NCI-H187 (cell line): ENCODE results near the gene BNC2.

Experiments
- DNase-seq, 2 experiments: peaks; one replicate each; lab custom pipeline; 2025; lab: John Stamatoyannopoulos, UW

BNC2 gene

DNA sequence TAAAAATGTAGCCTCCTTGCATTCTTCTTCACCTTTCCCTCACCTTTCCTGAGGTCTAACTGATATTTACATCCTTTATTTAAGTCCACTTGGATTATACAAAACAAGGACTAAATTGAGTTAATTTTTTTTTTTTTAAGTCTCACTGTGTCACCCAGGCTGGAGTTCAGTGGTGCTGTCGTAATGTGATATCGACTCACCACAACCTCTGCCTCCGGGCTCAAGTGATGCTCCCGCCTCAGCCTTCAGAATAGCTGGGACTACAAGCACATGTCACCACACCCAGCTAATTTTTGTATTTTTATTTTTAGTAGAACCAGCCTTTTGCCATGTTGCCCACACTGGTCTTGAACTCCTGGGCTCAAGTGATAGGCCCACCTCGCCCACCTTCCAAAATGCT lies 195.3 kb downstream of the BNC2 start:
- no peak for DNase-seq

DNA sequence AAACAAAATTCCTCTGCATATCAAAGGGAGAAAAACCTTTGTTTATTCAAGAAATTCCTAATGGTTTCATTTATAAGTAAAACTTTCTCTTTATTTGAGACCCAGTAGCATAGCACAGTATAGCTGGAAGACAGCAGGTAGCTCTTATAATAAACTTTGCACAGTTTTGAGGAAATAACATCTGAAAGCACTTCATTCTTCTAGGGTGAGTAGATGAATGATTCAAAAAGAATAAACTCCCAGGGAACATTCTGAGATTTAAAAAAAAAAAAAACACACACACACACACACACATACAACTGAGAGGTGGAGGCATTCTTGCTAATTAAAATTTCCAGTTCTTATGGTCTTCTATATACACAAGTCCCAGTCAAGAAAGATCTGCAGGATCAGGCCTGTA lies 197.3 kb downstream of the BNC2 start:
- no peak for DNase-seq

DNA sequence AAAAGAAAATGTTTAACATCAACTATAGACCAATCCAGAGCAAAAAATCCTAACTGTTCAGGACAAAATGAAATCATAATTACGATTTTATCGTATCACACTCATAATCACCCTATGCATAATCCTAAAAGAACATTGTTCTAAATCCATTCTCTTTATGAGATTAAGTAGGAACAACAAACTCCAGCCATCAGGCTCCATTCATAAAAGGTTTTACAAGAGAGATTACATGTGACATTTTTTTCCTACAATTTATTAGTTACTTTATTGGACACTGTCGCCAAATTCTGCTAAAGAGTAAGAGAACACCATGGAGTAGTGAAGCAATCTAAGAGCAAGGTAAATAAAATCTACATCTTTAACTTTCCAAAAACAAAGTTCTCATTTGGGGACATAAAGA lies 198.0 kb downstream of the BNC2 start:
- DNase-seq: no peak

DNA sequence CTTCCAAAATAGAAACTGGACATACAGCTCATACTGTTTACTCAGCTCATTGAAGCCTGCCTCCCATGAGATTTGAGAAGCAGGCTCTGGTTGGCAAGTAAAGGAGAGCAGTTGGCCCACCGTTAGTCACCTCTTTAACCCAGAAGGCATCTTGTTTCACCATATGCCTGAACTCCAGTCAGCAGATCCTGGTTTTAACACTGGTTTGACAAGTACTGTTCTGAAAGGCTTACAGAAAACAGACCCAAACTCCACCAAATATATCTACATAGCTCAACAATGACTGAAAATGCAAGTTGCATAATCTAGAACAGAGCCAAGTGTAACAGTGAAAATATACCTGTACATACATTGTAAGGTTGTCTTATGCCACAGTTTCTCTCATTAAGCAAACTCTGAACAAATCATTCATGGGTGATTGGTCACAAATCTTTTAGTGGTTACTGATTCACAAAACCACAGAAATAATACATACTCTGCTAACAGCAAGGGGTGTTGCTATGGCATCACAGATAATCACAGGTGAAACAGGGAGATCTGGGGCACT lies 198.8 kb downstream of the BNC2 start:
- DNase-seq: no peak

DNA sequence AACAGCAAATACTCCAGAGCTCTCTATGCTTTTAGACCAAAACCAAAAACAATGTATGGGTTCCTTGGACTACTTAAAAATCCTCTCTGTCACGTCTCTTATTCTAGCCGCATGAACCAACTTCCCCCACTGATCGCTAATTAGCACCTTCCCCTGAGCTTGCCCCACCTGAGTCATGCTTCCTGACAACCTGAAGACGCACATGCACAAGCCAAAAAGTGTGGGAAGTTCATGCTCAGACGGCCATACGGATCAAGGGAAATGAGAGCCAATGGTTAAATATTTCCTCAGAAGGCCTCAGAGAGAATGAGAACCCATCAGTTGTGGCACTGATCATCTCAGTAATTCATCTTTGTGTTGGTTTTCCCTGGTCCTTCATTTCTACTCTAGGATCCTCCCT lies 199.7 kb downstream of the BNC2 start:
- DNase-seq: no peak

DNA sequence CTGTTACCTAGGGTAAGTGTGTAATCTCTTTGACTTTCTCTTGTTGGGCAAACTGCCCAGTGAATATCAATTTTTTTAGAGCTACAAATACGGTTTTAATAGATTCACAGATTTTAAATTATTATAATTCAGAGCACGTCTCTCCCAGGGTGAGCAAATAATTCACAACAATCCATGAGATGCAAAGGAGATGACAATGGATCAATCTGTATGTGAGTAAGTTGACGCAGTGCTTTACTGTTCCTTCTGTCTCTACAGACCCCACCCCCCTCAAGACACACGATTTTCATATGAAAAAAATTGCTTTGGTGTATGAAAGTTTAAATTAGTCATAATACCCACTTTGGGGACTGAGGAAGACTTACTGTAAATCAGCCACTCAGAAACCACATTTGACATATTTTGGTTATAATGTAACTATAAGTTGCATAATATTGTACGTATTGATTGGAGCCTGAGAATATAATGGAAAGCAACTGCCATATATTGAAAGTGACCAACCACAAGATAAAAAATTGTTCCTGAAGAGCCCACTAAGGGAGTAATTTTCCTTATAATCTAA lies 201.7 kb downstream of the BNC2 start:
- DNase-seq: no peak

DNA sequence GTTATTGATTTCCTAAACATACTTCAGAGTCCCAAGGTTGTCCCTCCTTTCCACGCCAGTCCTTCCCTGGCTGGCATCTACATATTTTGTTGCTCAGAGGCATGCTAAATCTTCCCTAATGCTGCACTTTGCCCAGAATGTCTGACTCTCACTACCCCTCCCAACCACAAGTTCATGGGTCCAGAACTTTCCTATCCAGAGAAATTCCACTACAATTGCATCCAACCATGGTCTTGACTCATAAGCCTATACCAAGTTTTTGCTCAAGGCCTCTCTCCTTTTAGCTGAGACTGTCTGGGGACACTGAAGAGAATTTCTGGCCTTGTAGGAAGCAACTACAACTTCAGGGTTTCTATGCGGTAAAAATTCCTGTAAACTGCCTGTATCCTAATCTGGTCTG lies 206.3 kb downstream of the BNC2 start:
- no peak for DNase-seq

DNA sequence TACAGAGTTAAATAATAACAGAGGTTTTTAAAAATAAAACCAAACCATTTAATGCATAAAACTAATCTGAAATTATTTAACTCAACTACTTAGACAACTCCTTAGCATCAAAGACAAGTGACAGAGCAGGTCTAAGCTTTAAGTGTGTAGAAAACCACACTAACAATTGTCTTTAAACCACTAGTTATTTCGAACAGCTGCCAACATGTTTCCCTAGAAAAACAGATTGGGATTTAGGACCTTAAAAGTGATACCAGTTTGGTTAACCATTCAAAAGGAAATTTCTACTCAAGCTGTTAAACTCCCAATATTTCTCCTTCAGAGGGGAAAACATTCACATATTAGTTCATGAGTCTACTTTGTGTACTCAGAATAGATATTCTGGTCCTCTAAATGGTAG lies 208.7 kb downstream of the BNC2 start:
- DNase-seq: no peak

DNA sequence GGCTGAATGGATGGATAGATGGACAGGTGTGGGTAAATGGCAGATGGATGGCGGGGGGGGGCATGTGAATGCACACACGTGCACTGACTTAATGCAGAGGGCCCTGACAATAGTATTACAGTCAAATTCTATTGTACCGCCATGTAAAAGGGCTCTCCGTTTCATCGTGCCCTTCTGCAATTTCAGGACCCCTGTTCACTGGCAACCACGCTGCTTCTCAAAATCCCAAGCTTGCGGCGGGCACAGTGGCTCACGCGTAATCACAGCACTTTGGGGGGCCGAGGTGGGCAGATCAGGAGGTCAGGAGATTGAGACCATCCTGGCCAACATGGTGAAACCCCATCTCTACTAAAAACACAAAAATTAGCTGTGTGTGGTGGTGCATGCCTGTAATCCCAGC lies 211.4 kb downstream of the BNC2 start:
- no peak for DNase-seq

DNA sequence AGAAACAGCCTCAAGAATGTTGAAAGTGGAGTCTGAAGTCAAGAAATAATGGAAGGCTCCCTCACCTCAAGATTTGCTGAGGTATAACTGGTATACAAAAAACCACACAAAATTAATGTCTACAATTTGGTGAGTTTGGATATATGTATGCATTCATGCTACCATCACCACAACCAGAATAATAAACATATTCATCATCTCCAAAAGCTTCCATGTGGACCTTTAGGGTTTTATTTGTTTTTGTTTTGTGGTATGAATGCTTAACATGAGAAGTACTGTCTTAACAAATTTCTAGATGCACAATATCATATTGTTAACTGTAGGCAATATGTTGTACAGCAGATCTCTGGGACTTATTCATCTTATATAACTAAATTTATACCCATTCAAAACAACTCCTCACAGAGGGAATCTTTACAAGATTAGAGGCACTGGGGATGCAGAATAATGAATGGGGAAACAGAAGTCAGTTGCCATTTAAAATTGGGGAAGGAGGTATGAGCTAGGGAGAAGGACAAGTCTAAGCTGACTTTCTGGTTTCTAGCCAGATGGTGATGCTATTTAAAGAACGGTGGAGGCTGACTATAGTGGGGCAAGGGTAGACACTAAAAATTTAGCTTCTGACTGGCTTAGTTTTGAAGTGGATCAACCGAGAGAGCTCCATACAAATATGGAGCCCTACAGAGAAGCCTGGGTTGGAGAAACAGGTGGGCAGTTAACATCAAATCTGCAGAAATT lies 213.9 kb downstream of the BNC2 start:
- no peak for DNase-seq

DNA sequence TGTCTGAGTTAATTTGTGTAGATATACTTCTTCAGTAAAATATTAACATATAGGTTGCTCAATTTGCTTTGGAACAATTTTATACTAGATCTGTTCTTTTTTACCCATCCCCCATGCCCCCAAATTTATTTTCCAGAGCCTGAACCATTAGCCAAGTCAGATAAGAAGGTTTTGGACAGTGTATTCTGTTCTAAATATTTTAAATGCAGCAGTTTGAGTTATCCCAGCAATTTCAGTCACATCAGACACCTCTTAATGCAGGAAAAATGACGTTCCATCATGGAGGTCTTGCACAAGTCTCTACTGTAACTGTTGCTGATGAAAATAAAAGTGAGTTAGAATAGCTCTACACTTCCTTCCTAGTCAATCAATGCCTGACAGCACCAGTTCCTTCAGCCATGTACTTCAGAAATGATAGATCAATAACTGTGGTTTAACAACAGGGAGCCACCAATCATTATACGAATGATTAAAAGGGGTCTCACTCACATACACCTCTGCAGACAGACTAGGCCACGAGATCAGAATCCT lies 215.8 kb downstream of the BNC2 start:
- DNase-seq: no peak

DNA sequence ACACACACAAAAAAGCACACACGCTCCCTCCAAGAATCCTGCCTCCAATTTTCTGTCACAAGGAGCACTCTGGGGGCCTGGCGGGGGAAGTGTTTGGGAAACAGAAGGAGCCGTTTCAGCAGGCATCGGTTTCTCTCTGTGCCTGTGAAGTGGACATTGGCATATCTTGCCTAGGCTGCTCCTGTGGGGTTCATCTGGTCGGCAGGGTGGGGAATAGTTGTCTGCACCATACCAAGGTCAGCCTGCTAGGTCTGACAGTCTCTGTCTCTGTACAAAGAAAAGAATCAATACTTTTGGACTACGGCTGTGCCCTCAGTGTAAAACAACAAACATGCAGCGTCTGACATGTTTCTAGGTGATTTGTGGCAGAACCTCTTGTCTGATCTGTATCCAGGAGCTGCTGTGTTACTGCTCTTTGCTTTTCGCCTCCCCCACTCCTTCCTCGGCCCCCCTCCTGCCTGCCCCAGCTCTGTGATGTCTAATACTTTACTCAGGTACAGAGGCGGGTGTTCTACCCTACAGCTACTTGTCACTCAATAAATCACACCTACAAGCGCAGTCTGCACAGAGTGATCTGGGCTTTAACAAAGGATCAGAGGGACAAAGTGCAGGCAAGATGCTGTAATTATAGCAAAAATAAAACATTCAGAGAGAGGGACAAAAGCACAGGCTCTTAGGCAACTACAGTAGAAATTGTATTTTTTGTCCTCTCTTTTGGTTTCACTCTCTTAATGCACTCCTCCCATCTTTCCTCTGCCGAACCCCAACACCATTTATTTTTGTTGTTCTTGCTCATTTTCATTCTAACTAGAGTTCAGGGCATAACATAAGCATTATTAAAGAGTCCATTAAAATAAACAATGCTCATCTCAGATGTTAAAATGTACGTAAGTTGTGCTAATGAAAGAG lies 216.7 kb downstream of the BNC2 start:
- no peak for DNase-seq

DNA sequence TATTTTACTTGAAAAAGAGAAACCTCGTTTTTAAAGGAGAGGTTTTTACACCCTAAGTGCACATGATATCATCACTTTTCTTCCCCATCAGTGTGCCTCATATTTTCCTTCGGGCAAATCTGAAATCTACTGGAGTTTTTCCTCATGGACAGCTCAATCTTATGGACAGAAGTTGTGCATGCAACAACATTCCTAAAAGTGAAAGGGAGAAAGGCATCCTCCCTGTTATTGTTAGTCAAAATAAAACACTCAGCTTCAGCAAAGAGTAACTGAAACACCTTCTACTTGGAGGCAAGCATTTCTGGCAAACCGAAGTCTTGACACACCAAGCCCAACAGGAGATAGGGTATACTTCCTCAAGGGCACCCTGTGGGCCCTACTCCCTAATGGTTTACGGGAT lies 217.9 kb downstream of the BNC2 start:
- DNase-seq: no peak

DNA sequence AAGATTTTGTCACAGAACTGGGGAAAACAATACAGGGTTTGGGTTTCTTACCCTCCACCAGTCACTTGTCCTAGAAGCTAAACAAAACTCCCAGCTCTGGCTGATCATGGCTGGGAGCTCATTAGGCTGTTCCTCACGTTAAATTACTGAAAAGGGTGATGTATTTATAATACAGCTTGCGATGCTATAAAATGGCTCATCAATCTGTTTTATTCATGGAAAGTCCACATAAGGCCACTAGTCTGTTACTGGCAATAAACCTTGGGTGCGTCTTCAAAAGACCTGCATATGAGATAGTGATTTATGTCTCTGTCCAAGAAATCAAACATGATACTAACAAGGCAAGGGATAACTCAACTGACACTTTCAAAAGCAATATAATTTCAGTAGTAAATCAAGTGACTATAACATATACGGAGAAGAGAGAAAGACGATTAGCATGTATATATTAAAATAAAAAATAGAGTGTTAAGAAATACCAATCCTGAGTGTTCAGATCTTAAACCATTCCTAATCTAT lies 219.0 kb downstream of the BNC2 start:
- no peak for DNase-seq

DNA sequence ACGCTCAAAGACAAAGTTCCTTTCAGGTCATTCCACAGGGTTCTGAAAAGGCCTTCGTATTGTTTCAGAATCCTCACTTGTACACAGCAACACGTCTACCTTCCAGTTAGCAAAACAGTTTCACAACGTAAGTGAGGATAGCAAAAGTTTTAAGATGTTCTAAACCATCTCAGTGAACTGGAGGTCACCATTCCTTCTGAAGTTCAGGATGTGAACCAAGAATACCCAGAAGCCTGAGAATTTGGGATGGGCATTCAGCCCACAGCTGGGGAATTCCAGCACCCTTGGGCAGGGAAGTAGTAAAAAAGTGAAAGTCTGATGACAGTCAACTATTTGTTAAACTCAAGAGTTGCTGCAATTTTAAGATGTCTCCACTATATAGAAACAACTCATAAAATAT lies 224.5 kb downstream of the BNC2 start:
- DNase-seq: no peak

DNA sequence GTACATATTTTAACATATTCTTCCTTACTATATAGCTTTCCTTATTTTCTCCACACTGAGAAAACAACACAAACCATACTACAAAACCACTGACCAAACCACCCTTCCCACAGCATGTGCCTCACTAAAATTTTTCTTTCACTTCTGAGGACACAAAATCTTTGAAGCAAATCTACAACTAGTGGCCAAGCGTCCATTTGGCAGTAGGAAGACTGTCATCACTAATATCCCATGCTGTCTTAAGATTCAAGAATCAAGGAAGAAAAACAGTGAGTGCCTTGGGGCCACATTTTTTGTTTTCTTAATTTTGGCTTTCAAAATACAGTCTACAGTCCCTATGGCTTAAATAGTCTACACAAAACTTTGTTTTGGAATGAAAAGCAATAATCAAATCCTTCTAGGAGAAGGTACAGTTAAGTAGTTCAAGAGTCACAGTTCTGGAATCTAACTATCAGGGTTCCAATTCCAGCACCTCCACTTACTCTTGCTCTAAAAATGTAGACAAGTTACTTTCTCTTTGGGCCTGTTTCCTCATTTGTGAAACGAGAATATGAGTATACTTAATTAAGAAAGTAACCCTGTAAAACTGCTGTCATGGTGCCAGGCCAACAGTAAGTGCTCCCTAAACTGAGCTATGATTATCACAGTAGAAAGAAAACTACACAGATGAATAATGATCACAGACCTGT lies 227.9 kb downstream of the BNC2 start:
- no peak for DNase-seq

DNA sequence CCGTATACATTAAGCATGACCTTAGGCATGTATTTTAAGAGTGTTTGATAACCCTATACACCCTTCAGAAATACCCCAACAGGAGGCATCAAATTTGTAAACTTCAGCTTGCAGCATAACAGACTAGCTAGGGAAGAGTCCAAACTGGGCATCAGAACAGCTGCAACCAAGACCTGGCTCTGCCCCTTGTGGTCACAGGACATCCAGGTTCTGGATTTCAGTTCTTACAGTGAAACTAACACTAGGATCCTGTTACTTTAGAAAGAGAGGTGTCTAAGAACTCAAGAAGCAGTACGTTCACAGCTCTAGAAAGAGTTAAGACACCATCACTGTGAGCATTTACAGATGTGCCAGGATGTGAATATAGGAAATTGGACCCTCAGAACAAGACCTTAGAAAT lies 229.8 kb downstream of the BNC2 start:
- no peak for DNase-seq

DNA sequence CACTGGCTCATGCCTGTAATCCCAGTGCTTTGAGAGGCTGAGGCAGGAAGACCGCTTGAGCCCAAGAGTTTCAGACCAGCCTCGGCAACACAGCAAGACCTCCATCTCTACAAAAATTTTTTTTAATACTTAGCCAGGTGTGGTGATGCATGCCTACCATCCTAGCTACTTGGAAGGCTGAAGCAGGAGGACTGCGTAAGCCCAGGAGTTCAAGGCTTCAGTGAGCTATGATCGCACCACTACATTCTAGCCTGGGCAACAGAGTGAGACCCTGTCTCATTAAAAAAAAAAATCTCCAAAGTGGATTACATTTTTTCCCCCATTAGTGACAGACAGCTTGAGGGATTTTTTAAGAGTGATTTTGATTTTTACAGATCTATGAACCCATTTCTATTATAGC lies 230.8 kb downstream of the BNC2 start:
- DNase-seq: no peak

DNA sequence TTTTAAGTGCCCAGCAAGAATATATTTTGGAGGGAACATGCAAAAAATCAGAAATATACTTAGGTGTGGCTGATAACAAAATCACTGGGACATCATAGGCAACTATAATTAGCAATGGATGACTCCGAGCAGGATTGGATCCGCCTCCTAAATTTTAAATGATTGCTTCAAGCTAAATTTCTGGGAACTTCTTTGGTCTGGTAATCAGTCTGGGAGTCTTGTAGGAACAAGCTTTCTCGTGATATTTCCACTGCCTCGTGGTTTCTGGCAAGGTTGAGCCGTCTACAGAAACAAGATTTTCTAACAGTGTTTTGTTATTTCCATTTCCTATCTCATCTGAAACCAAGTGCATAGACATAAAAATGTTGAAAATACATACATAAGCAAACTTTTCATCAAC lies 232.6 kb downstream of the BNC2 start:
- no peak for DNase-seq

DNA sequence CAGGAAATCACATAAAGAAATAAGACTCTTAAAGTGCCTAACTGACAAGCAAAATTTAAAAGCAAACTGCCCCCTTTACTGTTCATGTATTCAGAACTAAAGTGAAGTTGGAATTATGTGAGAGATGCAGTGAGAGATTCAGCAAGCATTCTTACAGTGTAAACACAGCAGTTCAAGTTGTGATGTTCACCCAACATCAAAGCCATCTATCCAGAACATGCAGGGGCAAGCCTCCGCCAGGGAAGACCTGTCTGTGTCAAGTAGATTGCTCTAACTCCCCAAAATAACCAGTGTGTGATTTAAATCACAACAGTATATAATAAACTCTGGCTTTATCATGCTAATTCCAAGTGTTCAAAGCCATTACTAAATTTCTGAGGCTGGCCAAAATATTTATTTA lies 233.3 kb downstream of the BNC2 start:
- no peak for DNase-seq

DNA sequence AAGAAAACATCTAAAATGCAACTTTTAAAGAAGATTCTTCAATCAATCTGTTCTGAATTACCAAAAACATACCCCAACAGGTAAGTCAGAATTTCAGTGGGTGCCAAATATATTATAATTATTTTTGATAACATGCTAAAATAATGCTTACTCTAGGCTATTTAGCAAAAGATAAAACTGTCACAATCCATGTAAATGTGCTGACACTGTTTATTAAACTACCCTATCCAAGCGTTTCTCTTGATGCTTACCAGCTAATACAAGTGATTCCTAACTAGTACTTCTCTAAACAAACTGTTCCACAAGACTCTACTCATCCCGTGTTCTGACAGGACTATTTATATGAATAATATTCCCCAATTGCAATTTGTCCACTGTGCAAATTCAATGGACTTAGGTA lies 236.7 kb downstream of the BNC2 start:
- DNase-seq: no peak

DNA sequence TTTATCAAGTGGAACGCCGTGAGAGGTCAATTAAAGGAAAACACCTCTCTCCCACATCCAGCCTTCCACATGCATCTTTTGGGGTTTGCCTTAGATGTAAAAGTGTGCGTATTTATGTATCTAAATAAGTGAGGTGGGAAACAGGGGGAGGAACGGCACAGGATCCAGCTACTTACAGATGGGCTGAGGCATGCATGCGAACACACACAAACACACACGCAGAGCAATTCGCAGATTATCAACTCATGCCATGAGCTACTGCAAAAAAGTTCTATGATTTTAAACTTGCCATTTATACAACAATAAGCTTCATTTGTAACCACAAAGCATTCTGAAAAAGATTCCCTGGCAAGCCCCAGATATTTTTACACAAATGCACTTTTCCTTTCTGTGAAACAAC lies 242.1 kb downstream of the BNC2 start:
- no peak for DNase-seq
